ENCODE data around the gene HSPD1. TPM values are rescaled to one million over a fixed set of nuclear protein-coding genes. Genes with fewer than 3 reads are reported as not detected.

Gene HSPD1
- total RNA-seq, 1 donor = 124 TPM

GRCh38 chr2:197446844-197447243, 52.8 kb downstream of the HSPD1 start:
- DNase-seq (ENCODE audit: low read depth in 2 of 3, low spot score in 2 of 3) = no peak

- no peak for DNase-seq (ENCODE audit: low read depth in 2 of 3, low spot score in 2 of 3)
Observed at GRCh38 chr2:197445746-197446145, 53.9 kb downstream of the HSPD1 start.

GRCh38 chr2:197442857-197443256, 56.8 kb downstream of the HSPD1 start:
- DNase-seq (ENCODE audit: low read depth in 2 of 3, low spot score in 2 of 3) = peak in 1 of 3 donors; percentile 23

- no peak for DNase-seq (ENCODE audit: low read depth in 2 of 3, low spot score in 2 of 3)
Observed at GRCh38 chr2:197437380-197437779, 62.3 kb downstream of the HSPD1 start.

Small RNA genes within 50 kb of the gene (small RNA-seq; reads per million reads assigned to genes)
- gene AC020550.1 (not detected), gene RNU6-1029P (not detected)

Other genes with a start within 250 kb of the HSPD1 start
- gene ANKRD44, start 189.1 kb downstream of the HSPD1 start, total RNA-seq = 80.2 TPM
- gene SF3B1, start 64.8 kb downstream of the HSPD1 start, total RNA-seq = 159 TPM
- gene COQ10B, start 46.3 kb downstream of the HSPD1 start, total RNA-seq = 16.2 TPM
- gene HSPE1, start 539 bp upstream of the HSPD1 start, total RNA-seq = 12.9 TPM
- gene MOB4, start 16.2 kb upstream of the HSPD1 start, total RNA-seq = 13.7 TPM
- under 0.01 TPM for gene RFTN2, start 175.7 kb upstream of the HSPD1 start, total RNA-seq
- gene MARS2, start 205.5 kb upstream of the HSPD1 start, total RNA-seq = 9.2 TPM

Data from hematopoietic multipotent progenitor cell (in vitro differentiated cells).